Upper lobe of left lung (tissue), 6 donors: Measurements from ENCODE around the gene TGM2. TPM values are rescaled to one million over a fixed set of nuclear protein-coding genes. Genes with fewer than 3 reads are reported as not detected.
A peak's percentile ranks its signal among the peaks of the same experiment; 100 is the strongest.

ENCODE experiments used
- ATAC-seq, 2 donors: fragments of 200-7000 bp; cut with Tn5 transposase; one replicate each; pipeline ENCODE4 v1.9.1; 2022; ENCODE audit warnings: mild to moderate bottlenecking in 2 of 2, moderate library complexity in 2 of 2; ENCODE audit not compliant: low FRiP score in 2 of 2
- DNase-seq, 2 donors: peaks; one replicate each; pipeline ENCODE4 v3.0.0-alpha.2; 2019 to 2020
- H3K27ac ChIP-seq, 4 donors: fragments of 200-600 bp; sonication (generic); one replicate each; pipeline ENCODE4 v1.5.1; 2016 to 2019
- H3K27me3 ChIP-seq, 4 donors: fragments of 200-600 bp; sonication (generic); one replicate each; pipeline ENCODE4 v1.5.1; 2017 to 2019
- H3K36me3 ChIP-seq, 4 donors: fragments of 200-600 bp; sonication (generic); one replicate each; pipeline ENCODE4 v1.5.1; 2016 to 2019
- H3K4me1 ChIP-seq, 4 donors: fragments of 200-600 bp; sonication (generic); one replicate each; pipeline ENCODE4 v1.5.1; 2018 to 2019
- H3K4me3 ChIP-seq, 4 donors: fragments of 200-600 bp; sonication (generic); one replicate each; pipeline ENCODE4 v1.5.1; 2017 to 2019; ENCODE audit warnings: mild to moderate bottlenecking in 2 of 4, moderate library complexity in 1 of 4
- H3K9me3 ChIP-seq, 4 donors: fragments of 200-600 bp; sonication (generic); one replicate each; pipeline ENCODE4 v1.5.1; 2018 to 2019
- EP300 ChIP-seq, 4 donors: sonication (generic); formaldehyde crosslinking; IDR thresholded peaks; one replicate each; pipeline ENCODE4 v1.5.1; 2017; ENCODE audit warnings: antibody characterized with exemption in 4 of 4, control low read depth in 2 of 4
- POLR2A ChIP-seq, 4 donors: fragments of 450-650 bp; IDR thresholded peaks; one replicate each; pipeline ENCODE4 v1.5.1; 2016 to 2017; ENCODE audit warnings: antibody characterized with exemption in 4 of 4, mild to moderate bottlenecking in 2 of 4
- POLR2AphosphoS5 ChIP-seq, 2 donors: sonication (generic); formaldehyde crosslinking; IDR thresholded peaks; one replicate each; pipeline ENCODE4 v1.5.1; 2017; ENCODE audit warnings: antibody characterized with exemption in 2 of 2
- WGBS, 2 donors: methylation state at CpG; one replicate each; pipeline ENCODE4 v1.1.5; 2017 to 2018; 5-methylcytosine and 5-hydroxymethylcytosine counted together
- total RNA-seq, 6 donors: library from RNA; depleted of rRNA in 4 of 6; stranded (reverse); fragments of >200 nt in 4 of 6; gene quantifications; one replicate each; pipeline versions ENCODE4 v1.1.0 to v1.2.1, GENCODE V29; 2016 to 2021
- TF ChIP-seq, protein P1 (sequence below), 6 experiments: fragments of 450-650 bp in 4 of 6; fragments of 200-600 bp in 2 of 6; sonication (generic) in 2 of 6; IDR thresholded peaks; one replicate each; pipeline ENCODE4 v1.5.1; 2016 to 2019; ENCODE audit warnings: antibody characterized with exemption in 6 of 6
- donor health status: DM: no; HTN: no; CAD: no; lungs with moderate emphysema.
- donor health status: DM: no; HTN: yes; CAD: no; lungs with severe emphysema.

The TGM2 gene
- total RNA-seq, 6 donors from 2014 or later: 98.7 to 469 (median 290) TPM

DNA sequence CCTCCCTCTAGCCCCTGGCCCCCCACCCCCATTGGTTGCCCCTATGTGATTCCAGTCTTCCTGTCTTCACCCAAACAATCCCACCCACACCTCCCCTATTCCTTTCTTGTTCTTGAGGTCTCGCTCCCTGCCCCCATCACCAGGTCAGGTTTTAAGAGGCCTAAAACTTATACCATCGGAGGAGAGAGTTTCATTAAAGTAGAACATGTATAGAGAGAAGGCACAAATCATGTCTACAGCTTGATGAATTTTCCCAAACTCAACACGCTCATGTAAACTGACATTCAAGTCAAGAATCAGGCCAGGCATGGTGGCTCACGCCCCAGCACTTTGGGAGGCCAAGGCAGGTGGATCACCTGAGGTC lies 44.5 kb downstream of the TGM2 start:
- TF ChIP-seq POLR2A (IDR thresholded peaks at IDR 0.05) (no peak), POLR2AphosphoS5 (IDR thresholded peaks at IDR 0.05) (no peak), EP300 (IDR thresholded peaks at IDR 0.05) (no peak)
- TF ChIP-seq, protein P1, sequence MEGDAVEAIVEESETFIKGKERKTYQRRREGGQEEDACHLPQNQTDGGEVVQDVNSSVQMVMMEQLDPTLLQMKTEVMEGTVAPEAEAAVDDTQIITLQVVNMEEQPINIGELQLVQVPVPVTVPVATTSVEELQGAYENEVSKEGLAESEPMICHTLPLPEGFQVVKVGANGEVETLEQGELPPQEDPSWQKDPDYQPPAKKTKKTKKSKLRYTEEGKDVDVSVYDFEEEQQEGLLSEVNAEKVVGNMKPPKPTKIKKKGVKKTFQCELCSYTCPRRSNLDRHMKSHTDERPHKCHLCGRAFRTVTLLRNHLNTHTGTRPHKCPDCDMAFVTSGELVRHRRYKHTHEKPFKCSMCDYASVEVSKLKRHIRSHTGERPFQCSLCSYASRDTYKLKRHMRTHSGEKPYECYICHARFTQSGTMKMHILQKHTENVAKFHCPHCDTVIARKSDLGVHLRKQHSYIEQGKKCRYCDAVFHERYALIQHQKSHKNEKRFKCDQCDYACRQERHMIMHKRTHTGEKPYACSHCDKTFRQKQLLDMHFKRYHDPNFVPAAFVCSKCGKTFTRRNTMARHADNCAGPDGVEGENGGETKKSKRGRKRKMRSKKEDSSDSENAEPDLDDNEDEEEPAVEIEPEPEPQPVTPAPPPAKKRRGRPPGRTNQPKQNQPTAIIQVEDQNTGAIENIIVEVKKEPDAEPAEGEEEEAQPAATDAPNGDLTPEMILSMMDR (IDR thresholded peaks at IDR 0.05): no peak
- no peaks in the 10 kb centered on the region for H3K27me3 ChIP-seq
- peaks cover 16 to 19% (median 18%) of the 10 kb centered on the region in 4 donors for H3K4me1 ChIP-seq
- H3K9me3 ChIP-seq: no peaks in the 10 kb centered on the region
- 98% methylated on average over 4 of the region's 4 CpGs for WGBS, 2 donors
- no peak for DNase-seq
- H3K4me3 ChIP-seq: no peak overlapping the region
- no peaks in the 10 kb centered on the region for H3K36me3 ChIP-seq
- no peak for ATAC-seq
- H3K27ac ChIP-seq: no peak overlapping the region

DNA sequence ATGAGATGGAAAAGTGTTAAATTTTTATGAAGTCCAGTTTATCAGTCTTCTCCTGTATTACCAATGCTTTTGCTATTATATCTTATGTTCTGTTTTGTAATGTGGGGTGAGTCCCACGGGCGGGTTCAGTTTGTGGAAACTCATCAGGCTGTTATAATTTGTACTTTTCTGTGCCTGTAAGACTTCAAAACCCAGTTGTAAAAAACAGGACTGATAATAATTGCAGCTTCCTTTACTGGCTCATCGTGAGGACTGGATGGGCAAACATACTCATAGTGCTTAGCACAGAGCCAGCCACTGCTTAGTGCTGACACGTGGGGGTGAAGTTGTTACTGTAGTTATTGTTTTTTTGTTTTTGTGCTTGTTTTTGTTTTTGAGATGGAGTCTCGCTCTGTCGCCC lies 45.6 kb downstream of the TGM2 start:
- Histone ChIP-seq H3K27ac (no peak overlapping the region), H3K27me3 (no peaks in the 10 kb centered on the region), H3K9me3 (no peaks in the 10 kb centered on the region), H3K4me1 (peaks cover 7 to 11% (median 10%) of the 10 kb centered on the region in 4 donors), H3K36me3 (no peaks in the 10 kb centered on the region), H3K4me3 (no peak overlapping the region)
- no peak for ATAC-seq
- TF ChIP-seq EP300 (IDR thresholded peaks at IDR 0.05) (no peak), POLR2A (IDR thresholded peaks at IDR 0.05) (no peak), POLR2AphosphoS5 (IDR thresholded peaks at IDR 0.05) (no peak)
- TF ChIP-seq, protein P1 (IDR thresholded peaks at IDR 0.05): no peak
- peak in 1 of 2 donors; percentile 2 for DNase-seq
- WGBS, 2 donors: 83 to 86% methylated on average over 6 of the region's 6 CpGs

DNA sequence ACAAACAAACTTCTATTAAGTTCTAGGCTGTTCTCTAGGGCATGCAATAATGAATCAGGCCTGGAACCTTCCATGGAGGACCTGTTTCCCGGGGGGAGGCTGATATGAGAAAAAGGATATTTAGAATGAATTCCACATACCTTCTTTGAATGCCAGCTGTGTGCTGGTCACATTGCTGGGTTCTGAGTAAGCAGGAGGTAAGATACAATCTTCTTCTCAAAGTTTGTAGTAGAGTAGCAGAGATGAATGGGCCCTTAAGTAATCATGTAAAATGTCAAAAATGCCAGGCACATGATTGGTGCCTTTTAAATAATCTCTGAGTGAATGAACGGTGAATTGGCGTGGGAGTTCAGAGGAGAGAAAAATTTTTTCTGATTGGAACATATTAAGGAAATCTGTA lies 47.4 kb downstream of the TGM2 start:
- H3K27ac ChIP-seq: no peak overlapping the region
- H3K36me3 ChIP-seq: no peaks in the 10 kb centered on the region
- WGBS, 2 donors: 66 to 86% methylated on average over 3 of the region's 3 CpGs
- H3K4me1 ChIP-seq: peaks cover 2 to 12% (median 9%) of the 10 kb centered on the region in 4 donors
- DNase-seq (no peak), ATAC-seq (no peak)
- H3K27me3 ChIP-seq: no peaks in the 10 kb centered on the region
- no peak overlapping the region for H3K4me3 ChIP-seq
- no peaks in the 10 kb centered on the region for H3K9me3 ChIP-seq
- TF ChIP-seq EP300 (IDR thresholded peaks at IDR 0.05) (no peak), POLR2AphosphoS5 (IDR thresholded peaks at IDR 0.05) (no peak), POLR2A (IDR thresholded peaks at IDR 0.05) (no peak)
- TF ChIP-seq, protein P1 (IDR thresholded peaks at IDR 0.05): no peak

DNA sequence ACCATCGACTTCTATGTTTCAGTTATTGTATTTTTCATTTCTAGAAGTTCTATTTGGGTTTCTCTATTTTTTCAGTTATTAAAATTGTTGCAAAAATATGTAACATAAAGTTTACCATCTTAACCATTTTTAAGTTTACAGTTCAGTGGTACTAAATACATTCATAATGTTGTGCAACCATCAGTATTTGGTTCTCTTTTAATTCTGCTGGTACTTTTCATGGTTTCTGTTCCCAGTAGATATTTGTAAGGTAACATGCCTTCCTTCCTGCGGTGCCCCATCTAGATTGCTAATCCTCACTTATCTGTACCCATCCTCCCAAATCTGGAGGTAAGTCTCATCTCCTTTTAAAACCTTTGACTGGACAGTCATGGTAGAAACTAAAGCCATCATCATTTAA lies 47.9 kb downstream of the TGM2 start:
- Histone ChIP-seq H3K27me3 (no peaks in the 10 kb centered on the region), H3K36me3 (no peaks in the 10 kb centered on the region), H3K4me3 (no peak overlapping the region), H3K27ac (no peak overlapping the region), H3K4me1 (peaks cover 0 to 9% (median 7%) of the 10 kb centered on the region in 4 donors), H3K9me3 (no peaks in the 10 kb centered on the region)
- ATAC-seq (no peak), DNase-seq (no peak)
- WGBS, 2 donors: 90 to 93% methylated on average over 2 of the region's 2 CpGs
- TF ChIP-seq, protein P1 (IDR thresholded peaks at IDR 0.05): no peak
- no peak for TF ChIP-seq POLR2A (IDR thresholded peaks at IDR 0.05)
- no peak for TF ChIP-seq POLR2AphosphoS5 (IDR thresholded peaks at IDR 0.05)
- no peak for TF ChIP-seq EP300 (IDR thresholded peaks at IDR 0.05)

DNA sequence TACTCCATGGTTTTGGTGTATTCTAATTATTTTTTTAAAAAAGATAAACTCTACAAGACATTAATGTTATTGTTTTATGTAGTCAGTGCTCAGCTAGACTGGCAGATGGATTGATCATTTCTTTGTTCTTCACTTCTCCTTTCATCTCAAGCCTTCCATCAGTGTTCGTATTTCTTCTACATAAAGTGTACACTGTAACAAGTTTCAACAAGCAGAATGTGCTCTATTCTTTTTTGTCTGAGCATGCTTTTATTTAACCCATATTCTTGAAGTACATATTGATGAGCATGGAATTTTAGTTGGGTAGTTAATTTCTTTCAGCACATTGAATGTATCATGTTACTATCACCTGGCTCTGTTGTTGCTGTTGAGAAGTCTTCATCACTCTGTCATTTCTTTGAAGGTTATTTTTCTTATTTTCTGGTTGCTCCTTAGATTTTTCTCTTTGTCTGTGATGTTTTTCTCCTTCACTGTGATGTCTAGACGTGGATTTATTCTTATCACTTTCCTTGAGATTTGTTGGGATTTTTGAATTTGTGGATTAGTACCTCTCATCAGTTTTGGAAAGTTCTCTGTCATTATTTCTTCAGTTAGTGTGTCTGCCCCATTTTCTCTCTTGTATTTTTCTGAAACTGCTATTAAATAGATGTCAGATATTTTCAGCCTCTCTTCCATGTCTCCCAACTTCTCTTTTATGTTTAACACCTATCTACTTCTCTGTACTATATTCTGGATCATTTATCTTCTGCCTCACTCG lies 48.5 kb downstream of the TGM2 start:
- H3K27me3 ChIP-seq: no peaks in the 10 kb centered on the region
- no peaks in the 10 kb centered on the region for H3K36me3 ChIP-seq
- DNase-seq: no peak
- H3K27ac ChIP-seq: no peak overlapping the region
- ATAC-seq: no peak
- peaks cover 0 to 10% (median 7%) of the 10 kb centered on the region in 4 donors for H3K4me1 ChIP-seq
- H3K4me3 ChIP-seq: no peak overlapping the region
- no peaks in the 10 kb centered on the region for H3K9me3 ChIP-seq
- WGBS, 2 donors: 59 to 66% methylated on average over 3 of the region's 3 CpGs
- TF ChIP-seq POLR2AphosphoS5 (IDR thresholded peaks at IDR 0.05) (no peak), POLR2A (IDR thresholded peaks at IDR 0.05) (no peak), EP300 (IDR thresholded peaks at IDR 0.05) (no peak)
- TF ChIP-seq, protein P1 (IDR thresholded peaks at IDR 0.05): no peak
